Fibroblast of the aortic adventitia (primary cell): Measurements from ENCODE around the gene ARHGAP26. TPM values are rescaled to one million over a fixed set of nuclear protein-coding genes. Genes with fewer than 3 reads are reported as not detected.
A peak's percentile ranks its signal among the peaks of the same experiment; 100 is the strongest.

Experiments
- DNase-seq: peaks from one replicate; pipeline ENCODE4 v3.0.0-alpha.2; 2010; ENCODE audit warnings: low read depth
- H3K4me3 ChIP-seq: 2 replicates; pipeline ENCODE4 v1.5.1; 2011; ENCODE audit warnings: low read depth, mild to moderate bottlenecking, control low read depth, low read length, moderate library complexity
- CTCF ChIP-seq: IDR thresholded peaks from 2 replicates; pipeline ENCODE4 v1.5.1; 2011; ENCODE audit warnings: mild to moderate bottlenecking, low read length, control low read depth, inconsistent platforms; ENCODE audit not compliant: insufficient read depth
- total RNA-seq: library from RNA; depleted of rRNA; stranded (reverse); fragments of >200 nt; gene quantifications from 2 replicates; pipeline ENCODE4 v1.2.3, GENCODE V29; 2012; ENCODE audit warnings: low replicate concordance

Gene ARHGAP26
- total RNA-seq, 1 donor, result 9.0 TPM

GRCh38 chr5:142817949-142818431 lies 47.8 kb downstream of the ARHGAP26 start:
- TF ChIP-seq CTCF, result no peak
- peak; percentile 75 for DNase-seq
- H3K4me3 ChIP-seq, result no peak overlapping the region

- H3K4me3 ChIP-seq, result no peak overlapping the region
- DNase-seq, result peak; percentile 8
- no peak for TF ChIP-seq CTCF
These were observed 49.1 kb downstream of the ARHGAP26 start for GRCh38 chr5:142819292-142819691.

DNA sequence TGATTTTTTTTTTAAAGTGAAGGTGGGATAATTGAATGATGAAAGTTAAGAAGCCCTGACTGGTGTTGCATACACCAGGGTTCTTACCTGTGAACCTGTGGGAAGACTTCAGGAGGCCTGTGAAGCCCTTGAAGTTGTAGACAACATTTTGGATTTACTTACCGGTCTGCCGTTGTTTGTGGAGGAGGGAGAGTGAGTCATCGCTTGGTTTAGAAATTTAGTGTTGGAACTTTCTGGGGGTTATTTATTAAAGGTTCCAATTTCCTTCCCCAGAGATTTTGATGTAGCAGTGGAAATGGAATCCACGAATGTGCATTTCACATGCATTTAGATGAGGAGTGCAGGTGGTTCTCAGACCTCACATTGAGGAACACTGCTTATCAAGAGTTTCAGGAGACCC lies 49.6 kb downstream of the ARHGAP26 start:
- no peak for TF ChIP-seq CTCF
- no peak overlapping the region for H3K4me3 ChIP-seq
- DNase-seq, result peak; percentile 31

GRCh38 chr5:142820447-142820846 lies 50.3 kb downstream of the ARHGAP26 start:
- no peak for TF ChIP-seq CTCF
- H3K4me3 ChIP-seq, result no peak overlapping the region
- no peak for DNase-seq

DNA sequence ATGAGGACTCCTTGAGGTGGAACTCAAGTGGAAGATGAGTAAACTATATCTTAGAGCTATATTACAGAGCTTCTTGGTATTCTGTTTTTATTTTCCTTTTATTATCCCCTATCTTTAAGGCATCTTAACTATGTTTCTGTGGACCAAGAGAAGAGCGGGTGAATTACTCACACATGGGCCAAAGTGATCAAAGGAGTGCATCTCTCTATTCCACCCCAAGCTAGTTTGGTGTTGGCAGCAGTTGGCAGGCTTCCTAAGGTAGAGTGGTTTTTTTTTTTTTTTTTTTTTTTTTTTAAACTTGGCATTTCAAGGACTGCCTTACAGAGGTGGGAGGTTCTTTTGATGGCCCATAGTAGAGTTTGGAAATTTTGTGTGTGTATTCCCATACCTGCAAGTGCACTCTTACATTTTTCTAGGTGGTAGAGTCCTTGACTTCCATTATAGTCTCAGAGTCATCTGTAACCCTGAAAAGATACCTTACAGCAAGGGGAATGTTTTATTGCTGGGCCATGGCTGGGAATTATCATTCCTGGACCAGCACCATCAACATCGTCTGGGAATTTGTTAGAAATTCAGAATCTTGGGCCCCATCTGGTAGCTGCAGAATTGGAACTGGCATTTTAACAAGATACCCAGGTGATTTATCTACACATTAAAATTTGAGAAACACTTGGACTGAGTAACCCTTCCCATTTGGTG lies 51.0 kb downstream of the ARHGAP26 start:
- no peak for DNase-seq
- H3K4me3 ChIP-seq, result no peak overlapping the region
- no peak for TF ChIP-seq CTCF

GRCh38 chr5:142821733-142822487 lies 51.7 kb downstream of the ARHGAP26 start:
- no peak for TF ChIP-seq CTCF
- DNase-seq, result peak; percentile 76
- H3K4me3 ChIP-seq, result no peak overlapping the region
